ENCODE measurements around the gene PLXNA4.

DNA sequence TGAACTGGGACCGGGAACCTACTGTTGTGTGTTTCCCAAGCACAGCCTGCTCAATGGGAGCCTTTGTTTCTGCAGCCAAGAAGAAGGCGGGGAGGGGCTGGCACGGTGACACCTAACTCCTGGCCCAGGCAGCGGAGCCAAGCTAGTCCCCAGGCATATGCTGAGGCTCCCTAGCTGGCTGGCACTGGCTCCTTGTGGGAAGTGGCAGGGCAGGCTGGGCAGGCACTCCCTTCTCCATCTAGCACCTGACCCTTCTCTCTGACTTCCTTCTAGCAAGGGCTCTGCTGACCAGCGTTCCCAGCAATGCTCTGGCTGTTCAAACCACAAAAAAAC lies 325.0 kb downstream of the PLXNA4 start:
- no peak for TF ChIP-seq POLR2A (IDR thresholded peaks at IDR 0.05; ENCODE audit: low read depth, low read length)
- TF ChIP-seq POLR2AphosphoS5 (IDR thresholded peaks at IDR 0.05; ENCODE audit: low read depth, low read length) = no peak
- TF ChIP-seq TAF1 (IDR thresholded peaks at IDR 0.05; ENCODE audit: low read depth, low read length) = no peak
- no peak for TF ChIP-seq SPI1 (IDR thresholded peaks at IDR 0.05; ENCODE audit: low read depth, low read length)
- TF ChIP-seq POU2F2 (IDR thresholded peaks at IDR 0.05; ENCODE audit: low read depth, low read length) = no peak
- no peak for TF ChIP-seq PAX5 (IDR thresholded peaks at IDR 0.05; ENCODE audit: insufficient read depth, low read length, severe bottlenecking)
